Measurements from ENCODE around the gene PTGS1. TPM values are rescaled to one million over a fixed set of nuclear protein-coding genes. Genes with fewer than 3 reads are reported as not detected.
A peak's percentile ranks its signal among the peaks of the same experiment; 100 is the strongest.

Gene PTGS1
- total RNA-seq, 1 donor from 2014 or later, result 13.0 TPM

DNA sequence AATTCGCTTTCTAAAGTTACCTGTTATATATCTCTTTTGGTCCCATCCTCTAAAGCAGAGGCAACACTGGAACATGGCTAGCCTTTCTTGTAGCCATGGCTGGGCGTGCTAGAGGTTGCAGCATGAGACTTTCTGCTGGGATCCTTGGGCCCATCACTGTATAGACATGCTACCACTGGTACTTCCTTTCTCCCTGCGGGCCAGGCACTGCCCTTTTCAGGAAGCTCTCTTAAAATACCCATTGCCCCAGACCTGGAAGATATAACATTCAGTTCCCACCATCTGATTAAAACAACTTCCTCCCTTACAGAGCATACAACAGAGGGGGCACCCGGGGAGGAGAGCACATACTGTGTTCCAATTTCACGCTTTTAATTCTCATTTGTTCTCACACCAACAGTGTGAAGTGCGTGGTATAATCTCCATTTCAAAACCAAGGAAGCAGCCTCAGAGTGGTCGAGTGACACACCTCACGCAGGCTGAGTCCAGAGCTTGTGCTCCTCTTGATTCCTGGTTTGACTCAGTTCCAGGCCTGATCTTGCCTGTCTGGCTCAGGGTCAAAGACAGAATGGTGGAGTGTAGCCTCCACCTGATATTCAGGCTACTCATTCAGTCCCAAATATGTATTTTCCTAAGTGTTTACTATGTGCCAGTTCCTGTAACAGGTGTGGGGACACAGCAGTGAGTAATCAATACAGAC lies 22.6 kb downstream of the PTGS1 start:
- no peak for DNase-seq (ENCODE audit: low spot score in 2 of 2)
- Histone ChIP-seq H3K36me3 (no peaks in the 10 kb centered on the region), H3K4me1 (no peaks in the 10 kb centered on the region), H3K4me3 (no peak overlapping the region), H3K27ac (peak overlapping the region in 1 of 2 donors; percentile 56), H3K9me3 (no peaks in the 10 kb centered on the region), H3K27me3 (no peaks in the 10 kb centered on the region)
- TF ChIP-seq, protein P1, sequence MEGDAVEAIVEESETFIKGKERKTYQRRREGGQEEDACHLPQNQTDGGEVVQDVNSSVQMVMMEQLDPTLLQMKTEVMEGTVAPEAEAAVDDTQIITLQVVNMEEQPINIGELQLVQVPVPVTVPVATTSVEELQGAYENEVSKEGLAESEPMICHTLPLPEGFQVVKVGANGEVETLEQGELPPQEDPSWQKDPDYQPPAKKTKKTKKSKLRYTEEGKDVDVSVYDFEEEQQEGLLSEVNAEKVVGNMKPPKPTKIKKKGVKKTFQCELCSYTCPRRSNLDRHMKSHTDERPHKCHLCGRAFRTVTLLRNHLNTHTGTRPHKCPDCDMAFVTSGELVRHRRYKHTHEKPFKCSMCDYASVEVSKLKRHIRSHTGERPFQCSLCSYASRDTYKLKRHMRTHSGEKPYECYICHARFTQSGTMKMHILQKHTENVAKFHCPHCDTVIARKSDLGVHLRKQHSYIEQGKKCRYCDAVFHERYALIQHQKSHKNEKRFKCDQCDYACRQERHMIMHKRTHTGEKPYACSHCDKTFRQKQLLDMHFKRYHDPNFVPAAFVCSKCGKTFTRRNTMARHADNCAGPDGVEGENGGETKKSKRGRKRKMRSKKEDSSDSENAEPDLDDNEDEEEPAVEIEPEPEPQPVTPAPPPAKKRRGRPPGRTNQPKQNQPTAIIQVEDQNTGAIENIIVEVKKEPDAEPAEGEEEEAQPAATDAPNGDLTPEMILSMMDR (IDR thresholded peaks at IDR 0.05), result no peak
- intact Hi-C loops (cut with DNase I), result no loop called here

DNA sequence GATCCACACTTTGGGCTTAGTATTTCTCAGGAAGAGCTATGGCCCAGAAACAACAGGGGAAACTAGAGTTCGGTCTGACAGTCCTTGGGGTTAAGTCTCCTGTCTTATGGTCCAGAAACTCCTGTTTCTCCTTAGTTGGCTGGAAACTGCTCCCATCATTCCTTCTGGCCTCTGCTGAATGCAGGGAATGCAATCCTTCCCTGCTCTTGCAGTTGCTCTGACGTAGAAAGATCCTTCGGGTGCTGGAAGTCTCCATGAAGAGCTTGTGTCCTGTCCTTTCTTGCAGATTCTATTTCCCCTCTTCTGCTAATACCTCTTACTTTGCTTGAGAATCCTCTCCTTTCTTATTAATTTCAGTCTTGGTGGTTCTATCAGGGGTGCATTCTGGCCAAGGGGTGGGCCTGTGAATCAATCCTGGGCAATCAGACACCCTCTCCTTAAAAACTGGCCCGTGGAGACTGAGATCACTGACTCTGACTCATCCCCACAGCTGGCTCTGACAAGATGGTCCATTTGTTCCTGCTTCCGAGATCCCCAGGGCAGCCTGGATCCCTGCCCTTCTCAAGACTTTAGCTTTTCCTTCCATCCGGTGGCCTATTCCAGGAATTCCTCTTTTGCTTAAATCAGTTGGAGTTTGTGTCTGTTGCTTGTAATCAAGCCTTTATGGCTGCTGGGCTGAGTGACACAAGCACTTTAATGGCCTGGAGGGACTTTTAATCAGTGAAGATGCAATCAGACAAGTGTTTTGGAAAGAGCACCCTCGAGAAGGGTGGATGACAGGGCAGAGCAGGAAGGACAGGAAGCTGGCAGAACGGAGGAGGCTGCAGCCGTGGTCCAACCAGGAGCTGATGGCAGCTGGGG lies 23.7 kb downstream of the PTGS1 start:
- H3K27me3 ChIP-seq, result no peaks in the 10 kb centered on the region
- peak overlapping the region in 1 of 2 donors; percentile 56 for H3K27ac ChIP-seq
- no peak overlapping the region for H3K4me3 ChIP-seq
- H3K4me1 ChIP-seq, result no peaks in the 10 kb centered on the region
- intact Hi-C loops (cut with DNase I), result no loop called here
- TF ChIP-seq, protein P1 (IDR thresholded peaks at IDR 0.05), result no peak
- no peaks in the 10 kb centered on the region for H3K36me3 ChIP-seq
- DNase-seq (ENCODE audit: low spot score in 2 of 2), result no peak
- H3K9me3 ChIP-seq, result no peaks in the 10 kb centered on the region

DNA sequence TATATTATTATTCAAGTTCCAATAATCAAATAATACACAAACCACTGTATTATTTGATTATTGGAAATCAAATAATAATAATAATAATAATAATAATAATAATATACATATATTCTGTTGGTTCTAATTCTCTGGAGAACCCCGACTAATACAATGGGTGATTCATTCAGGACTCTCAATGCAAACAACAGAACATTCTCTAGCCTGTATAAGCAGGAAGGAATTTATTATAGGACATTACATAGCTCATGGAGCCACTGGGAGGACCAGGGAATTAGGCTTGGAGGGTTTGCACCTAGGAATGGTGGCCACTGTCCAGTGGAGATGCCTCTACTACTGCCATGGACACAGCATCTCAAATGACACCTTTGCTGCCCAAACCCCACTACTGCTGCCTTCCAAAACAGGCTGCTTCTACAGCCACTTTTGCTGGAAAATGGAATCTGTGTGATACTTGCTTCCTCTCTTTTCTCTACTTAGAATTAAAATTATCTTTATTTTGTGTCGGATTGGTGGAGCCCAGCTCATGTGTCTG lies 25.9 kb downstream of the PTGS1 start:
- Histone ChIP-seq H3K27me3 (no peaks in the 10 kb centered on the region), H3K27ac (no peak overlapping the region), H3K9me3 (no peaks in the 10 kb centered on the region), H3K4me1 (no peaks in the 10 kb centered on the region), H3K36me3 (no peaks in the 10 kb centered on the region), H3K4me3 (no peak overlapping the region)
- intact Hi-C loops (cut with DNase I), result no loop called here
- DNase-seq (ENCODE audit: low spot score in 2 of 2), result no peak
- TF ChIP-seq, protein P1 (IDR thresholded peaks at IDR 0.05), result no peak

DNA sequence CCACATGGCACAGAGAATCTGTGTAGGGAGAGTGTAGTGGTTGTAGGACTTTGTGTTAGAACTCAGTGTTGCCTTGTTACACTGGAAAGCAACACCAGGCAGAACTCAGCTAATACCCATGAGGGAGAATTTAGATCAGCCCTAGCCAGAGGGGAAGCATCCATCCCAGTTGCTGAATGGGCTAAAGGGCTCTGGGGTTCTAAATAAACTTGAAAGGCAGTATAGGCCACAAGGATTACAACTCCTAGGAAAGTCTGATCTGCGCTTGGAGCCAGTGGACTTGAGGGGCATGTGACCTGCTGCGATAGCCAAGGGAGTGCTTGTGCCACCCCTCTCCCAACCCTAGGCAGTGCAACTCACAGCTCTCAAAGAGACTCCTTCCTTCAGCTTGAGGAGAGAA lies 26.9 kb downstream of the PTGS1 start:
- Histone ChIP-seq H3K27me3 (no peaks in the 10 kb centered on the region), H3K9me3 (no peaks in the 10 kb centered on the region), H3K4me3 (no peak overlapping the region), H3K27ac (no peak overlapping the region), H3K4me1 (no peaks in the 10 kb centered on the region), H3K36me3 (no peaks in the 10 kb centered on the region)
- intact Hi-C loops (cut with DNase I), result no loop called here
- TF ChIP-seq, protein P1 (IDR thresholded peaks at IDR 0.05), result no peak
- no peak for DNase-seq (ENCODE audit: low spot score in 2 of 2)

DNA sequence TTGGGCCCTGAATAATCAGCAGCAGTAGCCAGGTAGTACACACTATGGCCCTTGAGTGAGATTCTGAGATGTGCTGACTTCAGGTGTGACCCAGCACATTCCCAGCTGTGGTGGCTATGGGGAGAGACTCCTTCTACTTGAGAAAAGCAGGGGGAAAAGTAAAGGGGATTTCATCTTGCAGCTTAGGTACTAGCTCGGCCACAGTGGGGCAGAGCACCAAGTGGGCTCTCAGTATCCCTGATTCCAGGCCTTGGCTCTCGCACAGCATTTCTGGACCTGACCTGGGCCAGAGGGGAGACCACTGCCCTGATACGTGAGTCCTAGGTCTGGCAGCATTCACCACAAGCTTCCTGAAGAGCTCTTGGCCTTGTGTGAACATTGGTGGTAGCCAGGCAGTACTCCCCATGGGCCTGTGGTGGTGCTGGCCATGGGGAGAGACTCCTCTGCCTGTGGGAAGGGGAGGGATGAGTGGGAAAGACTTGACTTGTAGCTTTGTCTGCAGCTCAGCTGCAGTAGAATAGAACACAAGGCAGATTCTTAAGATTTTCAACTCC lies 27.6 kb downstream of the PTGS1 start:
- intact Hi-C loops (cut with DNase I), result no loop called here
- Histone ChIP-seq H3K4me3 (no peak overlapping the region), H3K27me3 (no peaks in the 10 kb centered on the region), H3K27ac (no peak overlapping the region), H3K9me3 (no peaks in the 10 kb centered on the region), H3K4me1 (no peaks in the 10 kb centered on the region), H3K36me3 (no peaks in the 10 kb centered on the region)
- TF ChIP-seq, protein P1 (IDR thresholded peaks at IDR 0.05), result no peak
- DNase-seq (ENCODE audit: low spot score in 2 of 2), result no peak
